ENCODE measurements around the gene EBNA1BP2.

DNA sequence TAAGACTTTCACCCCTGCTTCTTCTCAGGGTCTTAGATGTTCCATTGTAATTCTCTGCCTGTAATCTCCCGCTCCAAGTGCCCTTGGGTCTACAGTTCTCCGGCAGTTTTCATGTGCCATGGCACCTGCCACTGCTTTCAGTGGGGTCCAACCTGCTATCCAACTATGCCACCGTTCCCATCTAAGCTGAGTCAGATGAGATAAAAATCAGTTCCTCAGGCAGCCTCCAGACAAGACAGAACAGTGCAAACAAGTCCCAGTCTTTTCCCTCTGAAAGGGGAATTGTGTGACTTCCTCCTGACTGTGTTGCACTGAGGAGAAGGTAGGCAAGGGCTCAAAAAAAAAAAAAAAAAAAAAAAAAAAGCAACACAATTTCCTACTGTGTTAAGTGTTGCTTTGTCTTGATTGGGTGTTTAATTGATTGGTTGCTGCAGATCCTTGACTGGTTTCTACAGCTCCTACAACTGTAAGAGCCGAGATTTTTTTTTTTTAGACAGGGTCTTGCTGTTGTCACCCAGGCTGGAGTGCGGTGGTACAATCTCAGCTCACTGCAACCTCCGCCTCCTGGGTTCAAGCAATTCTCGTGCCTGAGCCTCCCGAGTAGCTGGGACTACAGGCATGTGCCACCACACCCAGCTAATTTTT is 50.7 kb downstream of the EBNA1BP2 start:
- TF ChIP-seq, protein P1, sequence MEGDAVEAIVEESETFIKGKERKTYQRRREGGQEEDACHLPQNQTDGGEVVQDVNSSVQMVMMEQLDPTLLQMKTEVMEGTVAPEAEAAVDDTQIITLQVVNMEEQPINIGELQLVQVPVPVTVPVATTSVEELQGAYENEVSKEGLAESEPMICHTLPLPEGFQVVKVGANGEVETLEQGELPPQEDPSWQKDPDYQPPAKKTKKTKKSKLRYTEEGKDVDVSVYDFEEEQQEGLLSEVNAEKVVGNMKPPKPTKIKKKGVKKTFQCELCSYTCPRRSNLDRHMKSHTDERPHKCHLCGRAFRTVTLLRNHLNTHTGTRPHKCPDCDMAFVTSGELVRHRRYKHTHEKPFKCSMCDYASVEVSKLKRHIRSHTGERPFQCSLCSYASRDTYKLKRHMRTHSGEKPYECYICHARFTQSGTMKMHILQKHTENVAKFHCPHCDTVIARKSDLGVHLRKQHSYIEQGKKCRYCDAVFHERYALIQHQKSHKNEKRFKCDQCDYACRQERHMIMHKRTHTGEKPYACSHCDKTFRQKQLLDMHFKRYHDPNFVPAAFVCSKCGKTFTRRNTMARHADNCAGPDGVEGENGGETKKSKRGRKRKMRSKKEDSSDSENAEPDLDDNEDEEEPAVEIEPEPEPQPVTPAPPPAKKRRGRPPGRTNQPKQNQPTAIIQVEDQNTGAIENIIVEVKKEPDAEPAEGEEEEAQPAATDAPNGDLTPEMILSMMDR (conservative IDR thresholded peaks at IDR 0.05 in 1 of 2, IDR thresholded peaks at IDR 0.05 in 1 of 2; ENCODE audit: extremely low read depth in 1 of 2, insufficient read depth in 1 of 2, low read depth in 1 of 2, low read length in 2 of 2) = no peak
- no peak for TF ChIP-seq EZH2 (IDR thresholded peaks at IDR 0.05; ENCODE audit: borderline replicate concordance, low read length)
